ENCODE measurements around the gene IFRD2.

DNA sequence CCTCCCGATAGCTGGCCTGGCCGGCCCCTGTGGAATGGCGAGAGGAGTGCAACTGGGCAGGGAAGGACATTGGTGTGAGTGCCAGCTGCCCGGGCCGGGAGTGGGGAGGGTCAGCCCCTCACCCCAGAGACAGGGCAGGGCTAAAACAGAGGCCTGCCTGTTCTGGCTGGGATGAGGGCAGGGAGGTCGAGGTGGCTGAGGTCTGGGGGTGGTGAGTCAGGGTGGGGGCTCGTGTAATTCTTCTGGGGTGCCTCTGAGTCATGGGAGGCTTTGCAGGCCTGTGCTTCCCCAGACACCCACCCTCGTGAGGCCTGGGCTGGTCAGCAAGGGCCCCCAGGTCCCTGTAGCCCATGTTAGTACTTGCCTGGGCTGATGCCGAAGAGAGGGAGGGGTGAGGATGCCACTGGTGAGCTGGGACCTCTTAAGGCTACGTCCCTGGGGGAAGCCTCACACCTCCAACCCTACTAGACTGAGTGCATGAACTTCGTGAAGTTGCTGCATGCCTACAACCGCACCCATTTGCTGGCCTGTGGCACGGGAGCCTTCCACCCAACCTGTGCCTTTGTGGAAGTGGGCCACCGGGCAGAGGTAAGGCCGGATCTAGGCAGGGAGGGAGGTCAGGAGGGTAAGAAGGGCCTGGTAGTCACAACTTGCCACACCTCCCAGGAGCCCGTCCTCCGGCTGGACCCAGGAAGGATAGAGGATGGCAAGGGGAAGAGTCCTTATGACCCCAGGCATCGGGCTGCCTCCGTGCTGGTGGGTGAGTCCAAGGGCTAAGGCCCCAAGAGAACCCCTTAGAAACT lies 21.6 kb downstream of the IFRD2 start:
- TF ChIP-seq, protein P1, sequence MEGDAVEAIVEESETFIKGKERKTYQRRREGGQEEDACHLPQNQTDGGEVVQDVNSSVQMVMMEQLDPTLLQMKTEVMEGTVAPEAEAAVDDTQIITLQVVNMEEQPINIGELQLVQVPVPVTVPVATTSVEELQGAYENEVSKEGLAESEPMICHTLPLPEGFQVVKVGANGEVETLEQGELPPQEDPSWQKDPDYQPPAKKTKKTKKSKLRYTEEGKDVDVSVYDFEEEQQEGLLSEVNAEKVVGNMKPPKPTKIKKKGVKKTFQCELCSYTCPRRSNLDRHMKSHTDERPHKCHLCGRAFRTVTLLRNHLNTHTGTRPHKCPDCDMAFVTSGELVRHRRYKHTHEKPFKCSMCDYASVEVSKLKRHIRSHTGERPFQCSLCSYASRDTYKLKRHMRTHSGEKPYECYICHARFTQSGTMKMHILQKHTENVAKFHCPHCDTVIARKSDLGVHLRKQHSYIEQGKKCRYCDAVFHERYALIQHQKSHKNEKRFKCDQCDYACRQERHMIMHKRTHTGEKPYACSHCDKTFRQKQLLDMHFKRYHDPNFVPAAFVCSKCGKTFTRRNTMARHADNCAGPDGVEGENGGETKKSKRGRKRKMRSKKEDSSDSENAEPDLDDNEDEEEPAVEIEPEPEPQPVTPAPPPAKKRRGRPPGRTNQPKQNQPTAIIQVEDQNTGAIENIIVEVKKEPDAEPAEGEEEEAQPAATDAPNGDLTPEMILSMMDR (conservative IDR thresholded peaks at IDR 0.05): no peak
- TF ChIP-seq ZFX (IDR thresholded peaks at IDR 0.05): no peak
